Upper lobe of left lung (tissue), 4 donors: ENCODE measurements around the gene UBR4.

Source experiments
- POLR2AphosphoS5 ChIP-seq, 2 donors: sonication (generic); formaldehyde crosslinking; IDR thresholded peaks; one replicate each; pipeline ENCODE4 v1.5.1; 2017; ENCODE audit warnings: antibody characterized with exemption in 2 of 2
- TF ChIP-seq, protein P1 (sequence below), 6 experiments: fragments of 450-650 bp in 4 of 6; fragments of 200-600 bp in 2 of 6; sonication (generic) in 2 of 6; IDR thresholded peaks; one replicate each; pipeline ENCODE4 v1.5.1; 2016 to 2019; ENCODE audit warnings: antibody characterized with exemption in 6 of 6

DNA sequence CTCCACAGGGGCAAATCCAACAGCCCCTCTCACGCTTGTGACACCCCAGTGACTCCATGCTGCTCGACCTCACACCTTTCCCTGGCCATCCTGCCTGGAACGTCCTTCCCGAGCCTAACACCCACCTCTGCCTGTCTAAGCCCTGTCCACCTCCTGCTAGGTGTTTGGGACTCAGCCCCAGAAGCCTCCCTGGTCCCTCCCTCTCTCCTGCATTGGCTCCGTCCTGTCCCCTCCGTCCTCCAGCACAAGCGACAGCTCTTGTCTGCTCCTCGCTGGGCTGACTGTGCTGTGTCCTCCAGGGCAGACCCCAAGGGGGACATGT, 151.6 kb downstream of the UBR4 start:
- TF ChIP-seq, protein P1, sequence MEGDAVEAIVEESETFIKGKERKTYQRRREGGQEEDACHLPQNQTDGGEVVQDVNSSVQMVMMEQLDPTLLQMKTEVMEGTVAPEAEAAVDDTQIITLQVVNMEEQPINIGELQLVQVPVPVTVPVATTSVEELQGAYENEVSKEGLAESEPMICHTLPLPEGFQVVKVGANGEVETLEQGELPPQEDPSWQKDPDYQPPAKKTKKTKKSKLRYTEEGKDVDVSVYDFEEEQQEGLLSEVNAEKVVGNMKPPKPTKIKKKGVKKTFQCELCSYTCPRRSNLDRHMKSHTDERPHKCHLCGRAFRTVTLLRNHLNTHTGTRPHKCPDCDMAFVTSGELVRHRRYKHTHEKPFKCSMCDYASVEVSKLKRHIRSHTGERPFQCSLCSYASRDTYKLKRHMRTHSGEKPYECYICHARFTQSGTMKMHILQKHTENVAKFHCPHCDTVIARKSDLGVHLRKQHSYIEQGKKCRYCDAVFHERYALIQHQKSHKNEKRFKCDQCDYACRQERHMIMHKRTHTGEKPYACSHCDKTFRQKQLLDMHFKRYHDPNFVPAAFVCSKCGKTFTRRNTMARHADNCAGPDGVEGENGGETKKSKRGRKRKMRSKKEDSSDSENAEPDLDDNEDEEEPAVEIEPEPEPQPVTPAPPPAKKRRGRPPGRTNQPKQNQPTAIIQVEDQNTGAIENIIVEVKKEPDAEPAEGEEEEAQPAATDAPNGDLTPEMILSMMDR (IDR thresholded peaks at IDR 0.05): no peak
- TF ChIP-seq POLR2AphosphoS5 (IDR thresholded peaks at IDR 0.05): no peak
